ENCODE results near the gene CMTM8. TPM values are rescaled to one million over a fixed set of nuclear protein-coding genes. Genes with fewer than 3 reads are reported as not detected.

Gene CMTM8
- total RNA-seq, 2 experiments from 2014 or later = 6.4 to 6.9 TPM

GRCh38 chr3:32239307-32240158, 1.1 kb downstream of the CMTM8 start:
- Mint-ChIP-seq H3K27me3 (peaks cover 18% of the 10 kb centered on the region), H3K9me3 (peaks cover 11% of the 10 kb centered on the region), H3K36me3 (ENCODE audit: low read depth) (peaks cover 2% of the 10 kb centered on the region), H3K4me3 (peak overlapping the region; percentile 79), H3K27ac (no peak overlapping the region), H3K4me1 (ENCODE audit: low read depth) (peaks cover 20% of the 10 kb centered on the region)
- intact Hi-C loops (cut with micrococcal nuclease) = loop anchor here (5.0 kb wide), 1 partner anchor 62 kb away; no protein-coding TSS in a partner anchor
- TF ChIP-seq CTCF (IDR thresholded peaks at IDR 0.05) = no peak
- DNase-seq (no peak), ATAC-seq (peak; percentile 8)
- CTCF ChIA-PET = interaction anchor here (0.7 to 4.0 kb wide), 27 partner anchors 9 to 262 kb away, joined by 3 to 40 read pairs (median 5); no protein-coding TSS in a partner anchor
- POLR2A ChIA-PET = interaction anchor here (0.7 to 1.3 kb wide), 4 partner anchors 15 to 274 kb away, joined by 3 read pairs; no protein-coding TSS in a partner anchor

- H3K27me3 Mint-ChIP-seq = peaks cover 18% of the 10 kb centered on the region
- peaks cover 22% of the 10 kb centered on the region for H3K4me1 Mint-ChIP-seq (ENCODE audit: low read depth)
- H3K4me3 Mint-ChIP-seq = peak overlapping the region; percentile 79
- POLR2A ChIA-PET = interaction anchor here (0.9 kb wide), 1 partner anchor 273 kb away, joined by 3 read pairs; no protein-coding TSS in a partner anchor
- CTCF ChIA-PET = interaction anchor here (0.7 to 4.0 kb wide), 26 partner anchors 9 to 262 kb away, joined by 3 to 40 read pairs (median 5); no protein-coding TSS in a partner anchor
- DNase-seq (peak; percentile 55), ATAC-seq (peak; percentile 60)
- intact Hi-C loops (cut with micrococcal nuclease) = loop anchor here (5.0 kb wide), 1 partner anchor 63 kb away; no protein-coding TSS in a partner anchor
- no peak overlapping the region for H3K27ac Mint-ChIP-seq
- peaks cover 2% of the 10 kb centered on the region for H3K36me3 Mint-ChIP-seq (ENCODE audit: low read depth)
- peaks cover 11% of the 10 kb centered on the region for H3K9me3 Mint-ChIP-seq
- peak; percentile 65 for TF ChIP-seq CTCF (IDR thresholded peaks at IDR 0.05)
These were observed 1.7 kb downstream of the CMTM8 start for GRCh38 chr3:32240159-32240545.

GRCh38 chr3:32241100-32241499, 2.6 kb downstream of the CMTM8 start:
- no peak overlapping the region for H3K27ac Mint-ChIP-seq
- H3K27me3 Mint-ChIP-seq = peaks cover 18% of the 10 kb centered on the region
- peaks cover 28% of the 10 kb centered on the region for H3K4me1 Mint-ChIP-seq (ENCODE audit: low read depth)
- H3K9me3 Mint-ChIP-seq = peaks cover 11% of the 10 kb centered on the region
- ChIA-PET POLR2A (no interaction called here), CTCF (interaction anchor here (0.6 to 4.0 kb wide), 15 partner anchors 10 to 227 kb away, joined by 3 to 40 read pairs (median 4); no protein-coding TSS in a partner anchor)
- no peak for DNase-seq
- intact Hi-C loops (cut with micrococcal nuclease) = loop anchor here (5.0 kb wide), 1 partner anchor 64 kb away; no protein-coding TSS in a partner anchor
- no peak overlapping the region for H3K4me3 Mint-ChIP-seq
- peaks cover 2% of the 10 kb centered on the region for H3K36me3 Mint-ChIP-seq (ENCODE audit: low read depth)
- TF ChIP-seq CTCF (IDR thresholded peaks at IDR 0.05) = no peak
- no peak for ATAC-seq

GRCh38 chr3:32243519-32243918, 5.0 kb downstream of the CMTM8 start:
- Mint-ChIP-seq H3K36me3 (ENCODE audit: low read depth) (no peaks in the 10 kb centered on the region), H3K9me3 (no peaks in the 10 kb centered on the region), H3K4me1 (ENCODE audit: low read depth) (peaks cover 26% of the 10 kb centered on the region), H3K27me3 (peaks cover 7% of the 10 kb centered on the region), H3K4me3 (no peak overlapping the region), H3K27ac (no peak overlapping the region)
- DNase-seq (no peak), ATAC-seq (no peak)
- ChIA-PET CTCF (interaction anchor here (1.3 to 2.0 kb wide), 2 partner anchors 26 to 67 kb away, joined by 3 to 11 read pairs; no protein-coding TSS in a partner anchor), POLR2A (no interaction called here)
- no peak for TF ChIP-seq CTCF (IDR thresholded peaks at IDR 0.05)
- intact Hi-C loops (cut with micrococcal nuclease) = loop anchor here (5.0 kb wide), 1 partner anchor 66 kb away; no protein-coding TSS in a partner anchor

GRCh38 chr3:32245200-32245599, 6.7 kb downstream of the CMTM8 start:
- intact Hi-C loops (cut with micrococcal nuclease) = no loop called here
- no peak overlapping the region for H3K27ac Mint-ChIP-seq
- H3K36me3 Mint-ChIP-seq (ENCODE audit: low read depth) = no peaks in the 10 kb centered on the region
- H3K4me1 Mint-ChIP-seq (ENCODE audit: low read depth) = peaks cover 19% of the 10 kb centered on the region
- ChIA-PET CTCF (no interaction called here), POLR2A (no interaction called here)
- H3K4me3 Mint-ChIP-seq = no peak overlapping the region
- no peaks in the 10 kb centered on the region for H3K9me3 Mint-ChIP-seq
- no peak for DNase-seq
- peak; percentile 24 for ATAC-seq
- no peaks in the 10 kb centered on the region for H3K27me3 Mint-ChIP-seq
- no peak for TF ChIP-seq CTCF (IDR thresholded peaks at IDR 0.05)
